HepG2 (cell line): ENCODE results near the gene RTP4. TPM values are rescaled to one million over a fixed set of nuclear protein-coding genes. Genes with fewer than 3 reads are reported as not detected.

Source experiments
- ATAC-seq: fragments of 200-7000 bp; cut with Tn5 transposase; 3 replicates; pipeline ENCODE4 v1.9.1; 2020; ENCODE audit warnings: mild to moderate bottlenecking, moderate library complexity
- BruUV-seq: library from RNA; stranded (reverse); fragments of 400-500 nt; replicated peaks from 2 replicates; lab custom pipeline; 2021; lab: Mats Ljungman, UMichigan
- CTCF ChIA-PET: fragments of 300-600 bp; formaldehyde crosslinking; extraction: SDS; loops from one replicate; lab custom pipeline; 2021; ENCODE audit warnings: low total read pairs, inconsistent platforms, low intra/inter-chr PET ratio; lab: Yijun Ruan, JAX
- POLR2A ChIA-PET: fragments of 350-600 bp; sonication (Branson Sonifier 250); formaldehyde crosslinking; loops from one replicate; lab custom pipeline; 2020; ENCODE audit warnings: antibody characterized with exemption, inconsistent platforms; lab: Yijun Ruan, JAX
- DNase-seq: peaks from one replicate; pipeline ENCODE4 v3.0.0-alpha.2; 2015; ENCODE audit warnings: low spot score
- FAIRE-seq: peaks from 3 replicates; lab custom pipeline; 2011; peaks lifted over from hg19 to GRCh38; lab: Jason Lieb, UNC
- H2AFZ ChIP-seq: one replicate; pipeline ENCODE4 v1.6.1; 2011; ENCODE audit warnings: low read length, inconsistent platforms
- H3K27ac ChIP-seq: fragments of 300-600 bp; 3 replicates; pipeline ENCODE4 v1.8.0; 2011; ENCODE audit warnings: mixed run types, mild to moderate bottlenecking, mixed read lengths, low read length, inconsistent platforms; ENCODE audit not compliant: insufficient read depth; ENCODE audit errors: extremely low read length
- H3K27me3 ChIP-seq, 2 experiments: fragments of 200-600 bp in 1 of 2; 2 replicates in 1 of 2; 3 replicates in 1 of 2; pipeline versions ENCODE4 v1.6.0 to v1.8.0; 2011; ENCODE audit warnings: low read length in 2 of 2, mild to moderate bottlenecking in 2 of 2, moderate library complexity in 2 of 2, inconsistent platforms in 1 of 2; ENCODE audit not compliant: insufficient read depth in 2 of 2, control insufficient read depth in 1 of 2
- H3K36me3 ChIP-seq, 2 experiments: fragments of 200-600 bp in 1 of 2; replicated peaks in 1 of 2; 2 replicates in 1 of 2; 3 replicates in 1 of 2; pipeline versions ENCODE4 v1.5.1 to v1.8.0; 2011; ENCODE audit warnings: low read length in 2 of 2, inconsistent platforms in 1 of 2; ENCODE audit not compliant: insufficient read depth in 2 of 2, control insufficient read depth in 1 of 2
- H3K4me1 ChIP-seq: 2 replicates; pipeline ENCODE4 v1.5.1; 2012; ENCODE audit warnings: low read length, inconsistent platforms; ENCODE audit not compliant: insufficient read depth
- H3K4me2 ChIP-seq: 2 replicates; pipeline ENCODE4 v1.6.0; 2011; ENCODE audit warnings: low read depth, low read length, inconsistent platforms
- H3K4me3 ChIP-seq, 3 experiments: fragments of 200-600 bp in 1 of 3; sonication (generic), shearing (Covaris generic) in 1 of 3; replicated peaks in 1 of 3; 2 replicates each; pipeline ENCODE4 v1.5.1; 2011 to 2016; ENCODE audit warnings: low read length in 3 of 3, inconsistent platforms in 2 of 3, low read depth in 2 of 3, mild to moderate bottlenecking in 2 of 3, control low read depth in 1 of 3, mixed read lengths in 1 of 3; ENCODE audit not compliant: insufficient read depth in 1 of 3
- H3K79me2 ChIP-seq: one replicate; pipeline ENCODE4 v1.6.1; 2011; ENCODE audit warnings: low read length, inconsistent platforms; ENCODE audit not compliant: insufficient read depth
- H3K9ac ChIP-seq: 2 replicates; pipeline ENCODE4 v1.6.0; 2011; ENCODE audit warnings: mild to moderate bottlenecking, low read depth, low read length, inconsistent platforms; ENCODE audit not compliant: insufficient read depth
- H3K9me3 ChIP-seq: 2 replicates; pipeline ENCODE4 v1.5.1; 2012; ENCODE audit warnings: mild to moderate bottlenecking, low read length
- H4K20me1 ChIP-seq: 2 replicates; pipeline ENCODE4 v1.6.0; 2011; ENCODE audit warnings: inconsistent platforms, mild to moderate bottlenecking, low read length, moderate library complexity; ENCODE audit not compliant: insufficient read depth
- ARID2 ChIP-seq: sonication (generic); formaldehyde crosslinking; IDR thresholded peaks from 2 replicates; pipeline ENCODE4 v1.8.1; 2022; ENCODE audit warnings: mild to moderate bottlenecking, missing genetic modification reagents, borderline replicate concordance
- ATF4 ChIP-seq, 2 experiments: fragments of 450-650 bp in 1 of 2; sonication (generic) in 1 of 2; formaldehyde crosslinking; IDR thresholded peaks; 2 replicates each; pipeline versions ENCODE4 v1.5.0 to v1.8.0; 2020 to 2022; ENCODE audit warnings: mild to moderate bottlenecking in 1 of 2, missing genetic modification reagents in 1 of 2
- CREB3 ChIP-seq: sonication (generic); formaldehyde crosslinking; IDR thresholded peaks from 2 replicates; pipeline ENCODE4 v1.5.0; 2020; ENCODE audit warnings: missing genetic modification reagents
- HNF4G ChIP-seq, 2 experiments: sonication (generic) in 1 of 2; formaldehyde crosslinking in 1 of 2; IDR thresholded peaks; 2 replicates each; pipeline versions ENCODE4 v1.4.0 to v1.6.1; 2011 to 2020; ENCODE audit warnings: borderline replicate concordance in 2 of 2, low read depth in 2 of 2, mild to moderate bottlenecking in 2 of 2, low read length in 1 of 2, missing genetic modification reagents in 1 of 2, moderate library complexity in 1 of 2
- JUNB ChIP-seq: sonication (generic); formaldehyde crosslinking; IDR thresholded peaks from 2 replicates; pipeline ENCODE4 v1.8.0; 2022; ENCODE audit warnings: missing genetic modification reagents, mild to moderate bottlenecking, borderline replicate concordance
- MIER2 ChIP-seq: IDR thresholded peaks from 2 replicates; pipeline ENCODE4 v1.6.1; 2016; ENCODE audit warnings: missing biosample characterization, missing genetic modification reagents
- NFE2L2 ChIP-seq: fragments of 150-350 bp; IDR thresholded peaks from 2 replicates; pipeline ENCODE4 v1.6.1; 2014; ENCODE audit warnings: low read length
- PCBP1 ChIP-seq: fragments of 200-400 bp; formaldehyde crosslinking; IDR thresholded peaks from 2 replicates; pipeline ENCODE4 v1.6.1; 2017; ENCODE audit warnings: mild to moderate bottlenecking, low read depth, low read length, borderline replicate concordance
- SPEN ChIP-seq: sonication (generic); formaldehyde crosslinking; IDR thresholded peaks from 2 replicates; pipeline ENCODE4 v1.5.1; 2020; ENCODE audit warnings: low read depth, mild to moderate bottlenecking, missing genetic modification reagents
- TBX2 ChIP-seq: sonication (generic); formaldehyde crosslinking; IDR thresholded peaks from 2 replicates; pipeline ENCODE4 v1.5.0; 2020; ENCODE audit warnings: missing genetic modification reagents, mild to moderate bottlenecking, borderline replicate concordance
- TRIM24 ChIP-seq: sonication (generic); formaldehyde crosslinking; IDR thresholded peaks from 2 replicates; pipeline ENCODE4 v1.8.0; 2022; ENCODE audit warnings: mild to moderate bottlenecking, missing genetic modification reagents
- ZBTB44 ChIP-seq: sonication (generic); formaldehyde crosslinking; IDR thresholded peaks from 2 replicates; pipeline ENCODE4 v1.4.0; 2020; ENCODE audit warnings: missing genetic modification reagents
- ZFP62 ChIP-seq: sonication (generic); formaldehyde crosslinking; IDR thresholded peaks from 2 replicates; pipeline ENCODE4 v1.4.0; 2020; ENCODE audit warnings: missing genetic modification reagents
- ZNF569 ChIP-seq: sonication (generic); formaldehyde crosslinking; IDR thresholded peaks from 2 replicates; pipeline ENCODE4 v1.5.0; 2020; ENCODE audit warnings: mild to moderate bottlenecking, missing genetic modification reagents, moderate library complexity, borderline replicate concordance
- WGBS: methylation state at CpG from one replicate; pipeline ENCODE4 v1.1.6; 2017; ENCODE audit warnings: low lambda C conversion rate; 5-methylcytosine and 5-hydroxymethylcytosine counted together
- in situ Hi-C: cut with HindIII; loops from 2 replicates; pipeline ENCODE4 v1.10.0; 2017; ENCODE audit warnings: low pct_unique_long_range_greater_than_20kb; ENCODE audit not compliant: extremely low pct_ligation_motif_present
- intact Hi-C: fragments of 100-400 bp; cut with micrococcal nuclease; formaldehyde crosslinking; loops from one replicate; pipeline ENCODE4 v1.10.0; 2022; ENCODE audit not compliant: unreplicated experiment
- polyA plus RNA-seq, 8 experiments: library from polyadenylated mRNA; depleted of rRNA in 3 of 8; stranded (reverse) in 7 of 8; unstranded in 1 of 8; fragments of >200 nt; fragmentation: Illumina TruSeq in 4 of 8; extraction: Trizol in 4 of 8; gene quantifications; 2 replicates each; pipeline versions ENCODE4 v1.2.1 to v1.2.3, GENCODE V29; 2011 to 2016; ENCODE audit warnings: low read depth in 4 of 8, missing spikeins in 1 of 8, mixed read lengths in 1 of 8; ENCODE audit not compliant: insufficient read depth in 1 of 8
- total RNA-seq, 5 experiments: library from RNA; depleted of rRNA; stranded (reverse); fragments of >200 nt; fragmentation: Illumina TruSeq; extraction: Trizol; gene quantifications; 2 replicates each; pipeline ENCODE4 v1.2.3, GENCODE V29; 2016; ENCODE audit warnings: low read depth in 1 of 5

RTP4 gene
- total and polyA plus RNA-seq, 2 of the 13 experiments (the other 11 are each of a cell fraction or from before 2014, with no cell fraction given), result 0.11 to 0.62 TPM

- no peak for TF ChIP-seq TBX2 (CRISPR knock-in tag)
- TF ChIP-seq ARID2 (CRISPR knock-in tag), result no peak
- no peak for TF ChIP-seq MIER2
- TF ChIP-seq, all 625 proteins: peak for 0
These were observed 30.8 kb downstream of the RTP4 start (continued) for GRCh38 chr3:187398955-187399354.

- H3K9me3 ChIP-seq, result no peaks in the 10 kb centered on the region
- TF ChIP-seq PCBP1 (no peak), SPEN (CRISPR knock-in tag) (no peak), ZBTB44 (CRISPR knock-in tag) (no peak), HNF4G (IDR thresholded peaks at IDR 0.05; ENCODE audit: borderline replicate concordance, low read depth, low read length) (no peak), HNF4G (CRISPR knock-in tag; IDR thresholded peaks at IDR 0.05; ENCODE audit: borderline replicate concordance, low read depth) (no peak), NFE2L2 (no peak), ATF4 (CRISPR knock-in tag; IDR thresholded peaks at IDR 0.05) (no peak), ZNF569 (CRISPR knock-in tag) (no peak), JUNB (CRISPR knock-in tag) (no peak), CREB3 (no peak), ZFP62 (CRISPR knock-in tag) (no peak), TRIM24 (no peak)
- FAIRE-seq (no peak), DNase-seq (no peak), ATAC-seq (no peak)
- no peaks in the 10 kb centered on the region for H3K79me2 ChIP-seq
- H3K27ac ChIP-seq, result no peak overlapping the region
- no peaks in the 10 kb centered on the region for H3K36me3 ChIP-seq
- no peak overlapping the region for H2AFZ ChIP-seq
- H3K27me3 ChIP-seq, result no peaks in the 10 kb centered on the region
- WGBS, result 1% methylated on average over 3 of the region's 3 CpGs
- in situ Hi-C loops, result no loop called here
- ChIA-PET POLR2A (no interaction called here), CTCF (no interaction called here)
- intact Hi-C loops, result no loop called here
- no peaks in the 10 kb centered on the region for H4K20me1 ChIP-seq
- H3K4me1 ChIP-seq, result no peaks in the 10 kb centered on the region
- no TSS peak for BruUV-seq
- no peak overlapping the region for H3K4me2 ChIP-seq
- H3K9ac ChIP-seq, result no peak overlapping the region
- H3K4me3 ChIP-seq, result no peak overlapping the region
These were observed 32.6 kb downstream of the RTP4 start for GRCh38 chr3:187400756-187401155.
